Measurements from ENCODE around the gene MRPS33.

Gene MRPS33

GRCh38 chr7:141011443-141011842 lies 3.3 kb downstream of the MRPS33 start:
- peaks cover 2% of the 10 kb centered on the region; the same call in 1 of the 2 replicates for H3K9me3 ChIP-seq (ENCODE audit: insufficient read depth, low read depth, low read length)
- no peak overlapping the region for H3K27ac ChIP-seq (ENCODE audit: low read depth, low read length)
- WGBS, result 93% methylated on average over 3 of the region's 4 CpGs
- no peak overlapping the region for H3K4me3 ChIP-seq (ENCODE audit: low read length)
- peaks cover 37% of the 10 kb centered on the region for H3K36me3 ChIP-seq (ENCODE audit: insufficient read depth, low read length)
- H3K27me3 ChIP-seq (ENCODE audit: insufficient read depth, low read length), result no peaks in the 10 kb centered on the region
- H3K9ac ChIP-seq (ENCODE audit: low read depth, low read length), result no peak overlapping the region
- peaks cover 7% of the 10 kb centered on the region for H3K4me1 ChIP-seq (ENCODE audit: insufficient read depth, low read length)

DNA sequence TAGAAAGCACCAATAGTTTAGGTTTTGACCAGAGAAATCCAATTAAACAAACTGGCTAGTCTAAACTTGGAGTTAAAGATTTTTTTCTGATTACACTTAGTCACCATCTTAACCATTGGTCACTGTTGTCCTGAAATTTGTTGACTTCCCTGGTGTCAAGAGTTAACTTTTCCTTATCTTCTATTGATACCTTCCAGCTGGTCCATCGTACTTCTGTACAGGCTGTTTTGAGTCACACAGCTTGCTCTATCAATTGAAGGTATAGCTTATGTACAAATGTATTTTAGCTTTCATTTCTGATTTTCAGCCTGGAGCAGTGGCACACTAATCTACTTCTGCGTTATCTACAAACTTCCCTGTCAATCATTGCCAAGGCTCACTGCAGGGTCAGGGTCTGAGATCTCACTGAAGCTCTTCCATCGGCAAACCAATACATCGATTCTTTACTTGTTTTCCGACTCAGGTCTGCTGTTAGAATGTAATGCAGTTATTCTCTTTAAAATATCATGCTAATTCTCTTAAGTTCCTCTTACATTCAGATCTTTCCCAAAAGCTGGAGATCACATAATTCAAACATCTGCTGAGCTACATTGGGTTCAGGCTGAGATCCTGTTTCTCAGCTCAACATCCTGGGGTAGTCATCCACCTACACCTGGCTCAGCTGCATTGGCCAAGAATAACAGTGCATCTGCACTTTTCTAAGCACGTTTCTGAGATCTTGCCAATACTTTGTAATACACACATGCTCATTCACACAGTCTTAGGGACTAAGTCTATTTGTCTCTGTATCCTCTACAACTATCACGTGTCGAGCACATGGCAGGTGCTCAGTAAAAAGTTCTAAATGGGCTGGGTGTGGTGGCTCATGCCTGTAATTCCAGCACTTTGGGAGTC lies 11.3 kb downstream of the MRPS33 start:
- Histone ChIP-seq H3K27me3 (ENCODE audit: insufficient read depth, low read length) (0 out of 2 replicates have a peak, but pooled peaks cover 3% of the 10 kb centered on the region), H3K9ac (ENCODE audit: low read depth, low read length) (no peak overlapping the region), H3K9me3 (ENCODE audit: insufficient read depth, low read depth, low read length) (no peaks in the 10 kb centered on the region), H3K4me1 (ENCODE audit: insufficient read depth, low read length) (no peaks in the 10 kb centered on the region), H3K27ac (ENCODE audit: low read depth, low read length) (no peak overlapping the region), H3K4me3 (ENCODE audit: low read length) (no peak overlapping the region), H3K36me3 (ENCODE audit: insufficient read depth, low read length) (peaks cover 27% of the 10 kb centered on the region)
- 89% methylated on average over 8 of the region's 8 CpGs for WGBS

DNA sequence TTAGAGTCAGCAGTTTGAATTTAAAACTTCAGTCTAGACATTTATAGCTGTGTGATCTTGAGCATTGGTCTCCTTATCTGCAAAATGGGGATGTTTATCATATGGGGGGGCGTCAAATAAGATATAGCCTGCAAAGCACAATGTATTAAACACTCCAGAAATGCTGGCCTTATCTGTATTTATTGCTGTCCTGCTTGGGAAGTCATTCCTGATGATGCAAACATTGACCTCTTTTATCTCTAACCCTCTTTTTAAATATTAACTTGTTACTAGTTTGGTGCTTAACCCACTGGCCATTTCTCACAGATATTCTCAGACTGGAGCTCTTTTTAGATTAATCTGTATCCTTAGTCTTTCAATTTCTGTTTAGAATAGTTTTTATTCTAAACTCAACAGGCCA lies 13.2 kb downstream of the MRPS33 start:
- Histone ChIP-seq H3K9ac (ENCODE audit: low read depth, low read length) (no peak overlapping the region), H3K27ac (ENCODE audit: low read depth, low read length) (no peak overlapping the region), H3K9me3 (ENCODE audit: insufficient read depth, low read depth, low read length) (no peaks in the 10 kb centered on the region), H3K4me1 (ENCODE audit: insufficient read depth, low read length) (no peaks in the 10 kb centered on the region), H3K36me3 (ENCODE audit: insufficient read depth, low read length) (peaks cover 10% of the 10 kb centered on the region), H3K4me3 (ENCODE audit: low read length) (no peak overlapping the region), H3K27me3 (ENCODE audit: insufficient read depth, low read length) (0 out of 2 replicates have a peak, but pooled peaks cover 3% of the 10 kb centered on the region)
- 100% methylated on average over 1 of the region's 1 CpG for WGBS

DNA sequence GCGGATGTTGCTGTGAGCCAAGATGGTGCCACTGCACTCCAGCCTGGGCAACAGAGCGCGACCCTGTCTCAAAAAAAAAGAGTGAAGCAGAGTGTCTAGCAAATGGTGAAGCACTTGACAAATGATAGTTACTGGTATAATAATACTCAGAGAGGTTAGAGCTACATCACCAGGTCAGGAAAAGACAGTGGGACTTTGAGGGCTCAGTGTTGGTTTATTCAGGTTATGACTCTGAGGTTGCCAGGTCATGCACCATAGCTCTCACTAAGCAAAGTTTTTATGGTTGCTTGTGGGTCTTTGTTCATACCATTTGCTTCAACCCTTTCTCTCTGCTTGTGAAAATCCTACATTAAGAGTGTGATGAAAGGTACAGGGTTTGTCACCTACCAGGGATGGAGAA lies 13.6 kb downstream of the MRPS33 start:
- no peaks in the 10 kb centered on the region for H3K4me1 ChIP-seq (ENCODE audit: insufficient read depth, low read length)
- no peak overlapping the region for H3K4me3 ChIP-seq (ENCODE audit: low read length)
- WGBS, result 94% methylated on average over 3 of the region's 3 CpGs
- H3K9me3 ChIP-seq (ENCODE audit: insufficient read depth, low read depth, low read length), result no peaks in the 10 kb centered on the region
- H3K9ac ChIP-seq (ENCODE audit: low read depth, low read length), result no peak overlapping the region
- H3K27ac ChIP-seq (ENCODE audit: low read depth, low read length), result no peak overlapping the region
- H3K36me3 ChIP-seq (ENCODE audit: insufficient read depth, low read length), result peaks cover 6% of the 10 kb centered on the region
- H3K27me3 ChIP-seq (ENCODE audit: insufficient read depth, low read length), result 0 out of 2 replicates have a peak, but pooled peaks cover 3% of the 10 kb centered on the region

GRCh38 chr7:140998715-140999114 lies 16.0 kb downstream of the MRPS33 start:
- H3K4me1 ChIP-seq (ENCODE audit: insufficient read depth, low read length), result no peaks in the 10 kb centered on the region
- 86% methylated on average over 2 of the region's 2 CpGs for WGBS
- H3K27ac ChIP-seq (ENCODE audit: low read depth, low read length), result no peak overlapping the region
- no peaks in the 10 kb centered on the region for H3K36me3 ChIP-seq (ENCODE audit: insufficient read depth, low read length)
- no peak overlapping the region for H3K4me3 ChIP-seq (ENCODE audit: low read length)
- H3K9me3 ChIP-seq (ENCODE audit: insufficient read depth, low read depth, low read length), result no peaks in the 10 kb centered on the region
- 0 out of 2 replicates have a peak, but pooled peaks cover 3% of the 10 kb centered on the region for H3K27me3 ChIP-seq (ENCODE audit: insufficient read depth, low read length)
- H3K9ac ChIP-seq (ENCODE audit: low read depth, low read length), result no peak overlapping the region

DNA sequence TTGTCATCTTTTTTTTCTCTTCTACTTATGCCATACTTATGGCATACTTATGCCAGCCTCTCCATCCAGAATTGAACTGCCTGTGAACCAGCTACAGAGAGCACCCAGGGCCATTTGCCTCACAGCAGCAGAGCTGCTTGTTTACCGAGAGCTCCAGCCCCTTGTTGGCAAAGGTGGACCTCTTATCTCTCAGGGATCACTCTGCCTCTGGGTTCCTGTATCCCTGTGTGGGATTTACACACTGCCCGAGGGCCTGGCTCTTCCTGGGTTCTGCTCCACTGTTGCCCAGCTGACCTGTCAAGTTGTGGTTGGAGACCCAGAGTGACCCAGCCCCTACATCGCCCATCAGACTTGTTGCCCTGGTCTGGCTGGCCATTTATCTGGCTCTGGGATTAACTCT lies 22.3 kb downstream of the MRPS33 start:
- Histone ChIP-seq H3K27me3 (ENCODE audit: insufficient read depth, low read length) (no peaks in the 10 kb centered on the region), H3K9me3 (ENCODE audit: insufficient read depth, low read depth, low read length) (no peaks in the 10 kb centered on the region), H3K4me3 (ENCODE audit: low read length) (no peak overlapping the region), H3K36me3 (ENCODE audit: insufficient read depth, low read length) (no peaks in the 10 kb centered on the region), H3K27ac (ENCODE audit: low read depth, low read length) (no peak overlapping the region), H3K9ac (ENCODE audit: low read depth, low read length) (no peak overlapping the region), H3K4me1 (ENCODE audit: insufficient read depth, low read length) (no peaks in the 10 kb centered on the region)
- 87% methylated on average over 3 of the region's 3 CpGs for WGBS

DNA sequence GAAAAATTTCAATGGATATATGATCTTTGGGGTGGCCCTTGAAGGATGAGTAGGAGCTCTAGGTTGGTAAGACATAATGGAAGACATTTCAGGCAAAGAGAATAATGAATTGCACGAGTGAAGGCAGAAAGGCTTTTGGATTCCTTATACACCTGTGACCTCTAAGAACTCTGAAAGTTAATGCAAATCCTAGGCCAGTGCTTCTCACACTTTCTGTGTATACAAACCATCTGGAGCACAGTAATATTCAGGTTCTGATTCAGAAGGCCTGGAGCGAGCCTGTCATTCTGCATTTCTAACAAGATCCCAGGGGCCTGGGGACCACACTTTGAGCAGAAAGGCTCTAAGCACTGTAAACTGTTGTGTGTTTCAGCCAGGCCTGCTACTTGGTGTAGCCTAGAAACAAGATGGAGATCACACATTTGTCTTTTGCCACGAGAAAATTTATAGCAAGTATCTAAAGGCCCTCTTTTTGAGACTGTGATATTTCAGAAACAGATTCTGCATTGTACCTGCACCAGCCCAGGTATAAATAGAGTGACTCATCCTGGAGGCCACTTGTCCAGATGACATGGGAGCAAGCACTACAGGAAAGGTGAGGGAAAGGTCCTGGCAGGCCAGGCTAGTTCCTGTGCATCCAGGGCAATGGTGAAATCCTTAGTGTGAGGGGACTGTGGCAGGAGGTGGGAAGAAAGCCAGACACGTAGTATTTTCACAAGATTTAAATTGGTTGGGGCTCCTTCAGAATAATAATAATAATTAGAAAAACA lies 24.4 kb downstream of the MRPS33 start:
- H3K4me1 ChIP-seq (ENCODE audit: insufficient read depth, low read length), result no peaks in the 10 kb centered on the region
- H3K36me3 ChIP-seq (ENCODE audit: insufficient read depth, low read length), result no peaks in the 10 kb centered on the region
- no peak overlapping the region for H3K9ac ChIP-seq (ENCODE audit: low read depth, low read length)
- H3K27me3 ChIP-seq (ENCODE audit: insufficient read depth, low read length), result no peaks in the 10 kb centered on the region
- H3K4me3 ChIP-seq (ENCODE audit: low read length), result no peak overlapping the region
- H3K9me3 ChIP-seq (ENCODE audit: insufficient read depth, low read depth, low read length), result no peaks in the 10 kb centered on the region
- WGBS, result 93% methylated on average over 3 of the region's 4 CpGs
- no peak overlapping the region for H3K27ac ChIP-seq (ENCODE audit: low read depth, low read length)

- Histone ChIP-seq H3K27ac (ENCODE audit: low read depth, low read length) (no peak overlapping the region), H3K9ac (ENCODE audit: low read depth, low read length) (no peak overlapping the region), H3K4me1 (ENCODE audit: insufficient read depth, low read length) (no peaks in the 10 kb centered on the region), H3K9me3 (ENCODE audit: insufficient read depth, low read depth, low read length) (peaks cover 4% of the 10 kb centered on the region; the same call in 1 of the 2 replicates), H3K4me3 (ENCODE audit: low read length) (no peak overlapping the region), H3K27me3 (ENCODE audit: insufficient read depth, low read length) (no peaks in the 10 kb centered on the region), H3K36me3 (ENCODE audit: insufficient read depth, low read length) (no peaks in the 10 kb centered on the region)
Measured at GRCh38 chr7:140989068-140989467, 25.7 kb downstream of the MRPS33 start.

- no peak overlapping the region for H3K27ac ChIP-seq (ENCODE audit: low read depth, low read length)
- no peaks in the 10 kb centered on the region for H3K36me3 ChIP-seq (ENCODE audit: insufficient read depth, low read length)
- no peaks in the 10 kb centered on the region for H3K4me1 ChIP-seq (ENCODE audit: insufficient read depth, low read length)
- peaks cover 8% of the 10 kb centered on the region; the same call in 1 of the 2 replicates for H3K9me3 ChIP-seq (ENCODE audit: insufficient read depth, low read depth, low read length)
- H3K9ac ChIP-seq (ENCODE audit: low read depth, low read length), result no peak overlapping the region
- no peak overlapping the region for H3K4me3 ChIP-seq (ENCODE audit: low read length)
- no peaks in the 10 kb centered on the region for H3K27me3 ChIP-seq (ENCODE audit: insufficient read depth, low read length)
- 41% methylated on average over 3 of the region's 4 CpGs for WGBS
Measured at GRCh38 chr7:140983802-140984201, 30.9 kb downstream of the MRPS33 start.

GRCh38 chr7:140982508-140982907 lies 32.2 kb downstream of the MRPS33 start:
- H3K9me3 ChIP-seq (ENCODE audit: insufficient read depth, low read depth, low read length), result peaks cover 8% of the 10 kb centered on the region; the same call in 1 of the 2 replicates
- no peak overlapping the region for H3K27ac ChIP-seq (ENCODE audit: low read depth, low read length)
- no peaks in the 10 kb centered on the region for H3K36me3 ChIP-seq (ENCODE audit: insufficient read depth, low read length)
- H3K9ac ChIP-seq (ENCODE audit: low read depth, low read length), result no peak overlapping the region
- no peaks in the 10 kb centered on the region for H3K27me3 ChIP-seq (ENCODE audit: insufficient read depth, low read length)
- H3K4me3 ChIP-seq (ENCODE audit: low read length), result no peak overlapping the region
- WGBS, result 95% methylated on average over 2 of the region's 2 CpGs
- H3K4me1 ChIP-seq (ENCODE audit: insufficient read depth, low read length), result no peaks in the 10 kb centered on the region

GRCh38 chr7:140981951-140982350 lies 32.8 kb downstream of the MRPS33 start:
- peaks cover 8% of the 10 kb centered on the region; the same call in 1 of the 2 replicates for H3K9me3 ChIP-seq (ENCODE audit: insufficient read depth, low read depth, low read length)
- no peaks in the 10 kb centered on the region for H3K36me3 ChIP-seq (ENCODE audit: insufficient read depth, low read length)
- no peak overlapping the region for H3K9ac ChIP-seq (ENCODE audit: low read depth, low read length)
- WGBS, result 88% methylated on average over 2 of the region's 2 CpGs
- no peak overlapping the region for H3K4me3 ChIP-seq (ENCODE audit: low read length)
- H3K27ac ChIP-seq (ENCODE audit: low read depth, low read length), result no peak overlapping the region
- no peaks in the 10 kb centered on the region for H3K27me3 ChIP-seq (ENCODE audit: insufficient read depth, low read length)
- no peaks in the 10 kb centered on the region for H3K4me1 ChIP-seq (ENCODE audit: insufficient read depth, low read length)

Measured in HUES64 (cell line).